Anterior cingulate cortex (tissue), 58 donors: Measurements from ENCODE around the gene CRTC3.
"Not testable (repeated sequence)": the region's sequence is repeated elsewhere in the genome, so short reads cannot be mapped to it uniquely, and the experiment has no call there.

Experiments used
- DNase-seq, 58 donors: peaks; one replicate each; lab custom pipeline; 2025; lab: John Stamatoyannopoulos, UW

Gene CRTC3

GRCh38 chr15:90689326-90689961 lies 159.7 kb downstream of the CRTC3 start:
- DNase-seq, result not testable (repeated sequence)

DNA sequence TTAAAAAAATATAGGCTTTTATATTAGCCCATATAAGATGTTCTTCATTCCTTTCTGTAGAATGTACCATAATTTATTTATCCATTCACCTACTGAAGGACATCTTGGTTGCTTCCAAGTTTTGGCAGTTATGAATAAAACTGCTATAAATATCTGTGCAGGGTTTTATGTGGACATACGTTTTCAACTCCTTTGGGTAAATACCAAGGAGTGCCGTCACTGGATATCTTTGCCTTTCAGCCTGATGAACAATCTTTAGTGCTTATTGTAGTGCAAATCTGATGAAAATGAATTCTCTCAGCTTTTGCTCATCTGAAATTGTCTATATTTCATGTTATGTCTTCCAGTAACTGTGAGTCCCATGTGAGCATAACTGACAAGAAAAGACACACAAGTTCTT lies 160.9 kb downstream of the CRTC3 start:
- no peak for DNase-seq

- no peak for DNase-seq
Measured at GRCh38 chr15:90691369-90691768, 161.6 kb downstream of the CRTC3 start.

- no peak for DNase-seq
Measured at GRCh38 chr15:90691982-90692773, 162.5 kb downstream of the CRTC3 start.
